ENCODE measurements around the gene CDKN2B-AS1. TPM values are rescaled to one million over a fixed set of nuclear protein-coding genes. Genes with fewer than 3 reads are reported as not detected.

Gene CDKN2B-AS1
- total RNA-seq, 2 donors from 2014 or later: not detected

DNA sequence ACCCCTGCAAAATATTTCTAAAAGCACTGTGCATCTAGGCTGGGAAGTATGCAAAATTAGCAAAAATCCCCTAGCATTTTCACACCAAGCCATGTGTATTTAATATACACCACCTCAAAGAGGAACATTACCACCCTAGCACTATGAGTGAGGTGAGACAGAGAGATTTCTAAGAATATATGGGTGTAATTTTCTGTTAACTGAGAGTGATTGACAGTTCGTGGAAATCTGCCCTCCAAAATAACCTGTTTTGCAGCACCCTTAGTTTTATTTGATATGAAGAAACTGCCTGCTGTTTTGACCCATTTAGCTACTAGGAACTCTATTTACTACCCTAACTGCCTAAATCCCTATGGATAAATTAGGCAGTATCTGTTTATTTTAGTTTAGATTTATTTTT is 78.8 kb downstream of the CDKN2B-AS1 start:
- H3K4me1 ChIP-seq (ENCODE audit: control insufficient read depth, insufficient read depth, low read length): no peaks in the 10 kb centered on the region
- H3K36me3 ChIP-seq (ENCODE audit: control insufficient read depth, insufficient read depth, low read length): no peaks in the 10 kb centered on the region
- Mint-ChIP-seq H3K27ac (no peak overlapping the region), H3K4me1 (peaks cover 3% of the 10 kb centered on the region), H3K27me3 (ENCODE audit: insufficient read depth) (no peaks in the 10 kb centered on the region), H3K4me3 (no peak overlapping the region), H3K9me3 (no peaks in the 10 kb centered on the region), H3K36me3 (ENCODE audit: low read depth) (no peaks in the 10 kb centered on the region)
- TF ChIP-seq, protein P1, sequence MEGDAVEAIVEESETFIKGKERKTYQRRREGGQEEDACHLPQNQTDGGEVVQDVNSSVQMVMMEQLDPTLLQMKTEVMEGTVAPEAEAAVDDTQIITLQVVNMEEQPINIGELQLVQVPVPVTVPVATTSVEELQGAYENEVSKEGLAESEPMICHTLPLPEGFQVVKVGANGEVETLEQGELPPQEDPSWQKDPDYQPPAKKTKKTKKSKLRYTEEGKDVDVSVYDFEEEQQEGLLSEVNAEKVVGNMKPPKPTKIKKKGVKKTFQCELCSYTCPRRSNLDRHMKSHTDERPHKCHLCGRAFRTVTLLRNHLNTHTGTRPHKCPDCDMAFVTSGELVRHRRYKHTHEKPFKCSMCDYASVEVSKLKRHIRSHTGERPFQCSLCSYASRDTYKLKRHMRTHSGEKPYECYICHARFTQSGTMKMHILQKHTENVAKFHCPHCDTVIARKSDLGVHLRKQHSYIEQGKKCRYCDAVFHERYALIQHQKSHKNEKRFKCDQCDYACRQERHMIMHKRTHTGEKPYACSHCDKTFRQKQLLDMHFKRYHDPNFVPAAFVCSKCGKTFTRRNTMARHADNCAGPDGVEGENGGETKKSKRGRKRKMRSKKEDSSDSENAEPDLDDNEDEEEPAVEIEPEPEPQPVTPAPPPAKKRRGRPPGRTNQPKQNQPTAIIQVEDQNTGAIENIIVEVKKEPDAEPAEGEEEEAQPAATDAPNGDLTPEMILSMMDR (conservative IDR thresholded peaks at IDR 0.05): no peak
- no peak overlapping the region for H3K4me3 ChIP-seq (ENCODE audit: low read length)
- no peaks in the 10 kb centered on the region for H3K27me3 ChIP-seq (ENCODE audit: control insufficient read depth, insufficient read depth, low read length, poor library complexity, severe bottlenecking)
- no peak overlapping the region for H3K9ac ChIP-seq (ENCODE audit: extremely low read depth, low read length, poor library complexity, severe bottlenecking)
- H3K9me3 ChIP-seq (ENCODE audit: control insufficient read depth, low read length): no peaks in the 10 kb centered on the region
- no peak overlapping the region for H3K27ac ChIP-seq (ENCODE audit: low read depth, low read length)
- whole genome bisulfite sequencing, 2 experiments (ENCODE audit: insufficient coverage in 1 of 2, insufficient read length in 1 of 2): 92% methylated on average over 1 of the region's 1 CpG; no CpG with 5 or more reads in 1 of the 2 experiments
- no peak for DNase-seq

DNA sequence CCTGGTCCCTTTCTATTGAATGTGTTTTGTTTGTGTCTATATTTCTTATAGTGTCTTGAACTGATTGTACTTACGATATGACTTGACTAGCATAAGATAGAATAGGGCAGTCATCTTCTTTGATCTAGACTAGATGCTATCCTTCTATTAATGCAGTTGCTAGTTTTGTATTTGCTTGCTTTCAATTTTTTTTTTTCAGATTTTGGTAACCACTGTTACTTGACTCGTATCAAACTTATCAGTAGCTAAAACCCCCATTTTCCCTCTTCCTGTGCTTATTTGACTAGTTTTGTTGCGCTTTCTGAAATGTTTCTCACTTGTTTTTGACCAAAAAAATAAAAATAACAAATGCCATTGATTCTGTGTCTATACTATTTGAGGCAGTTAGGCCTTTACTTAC is 83.5 kb downstream of the CDKN2B-AS1 start:
- H3K36me3 Mint-ChIP-seq (ENCODE audit: low read depth): no peaks in the 10 kb centered on the region
- H3K27me3 Mint-ChIP-seq (ENCODE audit: insufficient read depth): no peaks in the 10 kb centered on the region
- Histone ChIP-seq H3K4me1 (ENCODE audit: control insufficient read depth, insufficient read depth, low read length) (no peaks in the 10 kb centered on the region), H3K4me3 (ENCODE audit: low read length) (no peak overlapping the region), H3K9me3 (ENCODE audit: control insufficient read depth, low read length) (no peaks in the 10 kb centered on the region), H3K27me3 (ENCODE audit: control insufficient read depth, insufficient read depth, low read length, poor library complexity, severe bottlenecking) (no peaks in the 10 kb centered on the region), H3K36me3 (ENCODE audit: control insufficient read depth, insufficient read depth, low read length) (no peaks in the 10 kb centered on the region), H3K9ac (ENCODE audit: extremely low read depth, low read length, poor library complexity, severe bottlenecking) (no peak overlapping the region), H3K27ac (ENCODE audit: low read depth, low read length) (no peak overlapping the region)
- WGBS, 2 experiments (ENCODE audit: insufficient coverage in 1 of 2, insufficient read length in 1 of 2): 95 to 100% methylated on average over 1 to 3 of the region's 3 CpGs
- no peak overlapping the region for H3K4me3 Mint-ChIP-seq
- TF ChIP-seq, protein P1 (conservative IDR thresholded peaks at IDR 0.05): no peak
- no peak for DNase-seq
- no peak overlapping the region for H3K27ac Mint-ChIP-seq
- no peaks in the 10 kb centered on the region for H3K9me3 Mint-ChIP-seq
- H3K4me1 Mint-ChIP-seq: peaks cover 6% of the 10 kb centered on the region

DNA sequence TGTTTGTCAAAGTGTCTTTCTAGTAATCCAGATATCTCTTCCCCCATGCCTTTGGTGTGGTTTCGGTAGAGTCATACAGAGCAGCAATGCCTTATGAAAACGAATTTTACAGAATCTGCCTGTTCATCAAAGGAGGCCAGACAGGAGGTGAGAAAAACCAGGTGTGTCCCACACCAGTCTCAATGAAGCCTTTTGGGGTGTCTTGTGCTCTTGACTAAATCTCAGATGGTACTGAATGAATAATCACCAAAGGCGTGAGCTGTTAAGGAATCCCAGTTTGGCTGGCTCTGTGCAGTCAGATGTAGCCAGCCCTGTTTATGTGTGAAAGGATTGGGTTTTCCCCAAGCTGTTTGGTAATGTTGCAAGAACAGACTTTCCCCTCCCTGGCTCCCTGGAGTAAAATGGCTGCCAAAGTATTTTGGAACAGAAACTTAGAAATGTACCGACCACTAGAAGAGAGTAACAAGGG is 85.3 kb downstream of the CDKN2B-AS1 start:
- Histone ChIP-seq H3K36me3 (ENCODE audit: control insufficient read depth, insufficient read depth, low read length) (no peaks in the 10 kb centered on the region), H3K27me3 (ENCODE audit: control insufficient read depth, insufficient read depth, low read length, poor library complexity, severe bottlenecking) (no peaks in the 10 kb centered on the region), H3K9ac (ENCODE audit: extremely low read depth, low read length, poor library complexity, severe bottlenecking) (no peak overlapping the region), H3K4me3 (ENCODE audit: low read length) (no peak overlapping the region), H3K27ac (ENCODE audit: low read depth, low read length) (no peak overlapping the region), H3K9me3 (ENCODE audit: control insufficient read depth, low read length) (no peaks in the 10 kb centered on the region), H3K4me1 (ENCODE audit: control insufficient read depth, insufficient read depth, low read length) (no peaks in the 10 kb centered on the region)
- no peak overlapping the region for H3K27ac Mint-ChIP-seq
- H3K4me1 Mint-ChIP-seq: peaks cover 13% of the 10 kb centered on the region
- DNase-seq: no peak
- no peaks in the 10 kb centered on the region for H3K27me3 Mint-ChIP-seq (ENCODE audit: insufficient read depth)
- WGBS, 2 experiments (ENCODE audit: insufficient coverage in 1 of 2, insufficient read length in 1 of 2): 90 to 93% methylated on average over 3 to 4 of the region's 4 CpGs
- no peaks in the 10 kb centered on the region for H3K36me3 Mint-ChIP-seq (ENCODE audit: low read depth)
- TF ChIP-seq, protein P1 (conservative IDR thresholded peaks at IDR 0.05): no peak
- no peak overlapping the region for H3K4me3 Mint-ChIP-seq
- no peaks in the 10 kb centered on the region for H3K9me3 Mint-ChIP-seq
